NCI-H446 treated with DMSO at 0.1 percent for 48 hours (cell line): ENCODE results near the gene UGT1A10.

ENCODE experiments used
- DNase-seq: peaks from one replicate; lab custom pipeline; 2025; lab: John Stamatoyannopoulos, UW

Gene UGT1A10

GRCh38 chr2:233773854-233774253, 137.6 kb downstream of the UGT1A10 start:
- no peak for DNase-seq

DNA sequence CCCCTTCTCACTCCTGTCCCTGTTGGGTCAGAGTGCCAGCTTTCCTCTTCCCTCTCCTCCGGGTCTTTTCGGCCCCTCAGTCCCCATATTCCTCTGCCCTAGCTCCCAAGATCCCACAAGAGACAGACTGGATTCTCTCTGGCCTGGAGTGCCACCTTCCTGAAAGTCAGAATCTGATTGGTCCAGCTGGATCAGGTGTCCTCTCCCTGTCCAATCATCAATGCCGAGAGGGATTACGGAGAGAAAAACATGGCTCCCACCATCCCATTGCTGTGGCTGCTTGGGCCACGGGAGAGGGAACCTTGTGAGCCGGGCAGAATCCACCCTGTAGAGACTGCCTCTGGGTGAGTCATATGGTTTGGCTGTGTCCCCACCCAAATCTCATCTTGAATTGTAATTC, 139.2 kb downstream of the UGT1A10 start:
- DNase-seq: no peak

- DNase-seq: no peak
Measured at GRCh38 chr2:233778030-233778429, 141.8 kb downstream of the UGT1A10 start, which contains the start of gene MROH2A. Gene MROH2A, plus strand, starts transcription at chr2:233778330. Its CDS starts 1,029 bp downstream, at chr2:233779359.

DNA sequence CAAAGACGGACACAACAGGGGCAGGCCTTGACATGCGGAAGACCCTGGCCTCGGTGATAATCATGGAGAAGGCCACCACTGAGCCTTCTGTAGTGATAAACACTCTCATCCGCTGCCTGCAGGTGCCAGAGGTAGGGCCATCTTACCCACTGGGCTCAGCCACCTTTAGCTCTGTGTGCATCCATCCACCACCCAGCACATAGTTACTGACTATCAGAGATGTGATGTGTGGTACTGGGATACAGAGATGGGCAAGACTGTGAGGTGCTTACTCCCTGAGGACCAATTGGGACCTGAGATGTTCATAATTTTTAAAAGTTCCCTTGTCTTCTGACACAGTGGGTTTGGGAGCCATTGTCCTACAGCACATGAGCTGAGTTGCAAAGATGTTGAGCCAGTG, 143.5 kb downstream of the UGT1A10 start:
- DNase-seq: no peak

- no peak for DNase-seq
Measured at GRCh38 chr2:233780771-233781170, 144.5 kb downstream of the UGT1A10 start.

GRCh38 chr2:233789554-233789953, 153.3 kb downstream of the UGT1A10 start:
- DNase-seq: no peak

GRCh38 chr2:233791151-233791882, 155.1 kb downstream of the UGT1A10 start:
- no peak for DNase-seq

DNA sequence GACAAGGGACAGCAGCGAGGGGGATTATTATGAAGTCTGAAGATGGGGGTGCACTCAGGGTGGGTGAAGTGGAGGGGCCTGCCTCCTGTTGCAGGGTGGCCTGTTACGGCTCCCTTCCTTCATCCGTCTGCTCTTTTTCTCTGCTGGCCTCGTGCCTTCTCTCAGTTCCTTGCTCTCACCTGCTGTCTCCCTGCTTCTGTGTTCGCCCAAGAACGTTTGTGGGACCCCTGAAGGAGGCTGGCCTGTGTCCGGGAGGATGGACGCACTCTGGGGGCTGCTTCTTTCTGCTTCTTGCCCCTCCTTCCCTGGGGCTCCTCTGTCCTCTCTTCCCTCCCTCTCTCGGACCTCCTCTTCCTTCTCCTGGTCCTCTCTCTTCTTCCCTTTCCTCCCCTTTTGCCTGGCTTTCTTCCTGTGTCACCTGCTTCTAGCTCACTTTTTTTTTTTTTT, 155.7 kb downstream of the UGT1A10 start:
- no peak for DNase-seq

- no peak for DNase-seq
Measured at GRCh38 chr2:233792720-233793119, 156.5 kb downstream of the UGT1A10 start.

GRCh38 chr2:233793465-233794127, 157.3 kb downstream of the UGT1A10 start:
- no peak for DNase-seq

DNA sequence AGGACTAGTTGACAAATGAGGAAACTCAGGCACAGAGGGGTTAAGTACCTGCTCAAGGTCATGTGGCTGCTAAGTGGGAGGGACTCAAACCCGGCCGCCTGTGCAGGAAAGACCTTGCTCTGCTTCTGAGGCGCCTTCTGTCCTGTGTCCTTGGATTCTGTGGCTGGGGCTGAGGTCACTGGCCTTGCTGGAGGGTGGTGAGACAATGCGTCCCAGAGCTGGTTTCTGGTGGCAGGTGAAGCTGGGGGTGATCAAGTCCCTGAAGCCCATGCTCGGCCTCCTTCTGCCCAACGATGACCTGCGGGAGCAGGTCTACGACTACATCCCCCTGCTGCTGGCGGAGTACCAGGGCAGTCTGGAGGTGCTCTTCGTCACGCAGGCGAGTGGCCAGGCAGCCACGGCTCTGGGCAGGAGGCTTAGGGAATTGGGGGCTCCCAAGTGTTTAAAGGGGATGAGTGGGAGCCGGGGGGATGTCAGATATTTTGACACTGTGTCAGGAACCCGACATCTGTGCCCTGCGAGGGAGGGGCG, 157.9 kb downstream of the UGT1A10 start:
- DNase-seq: no peak

- no peak for DNase-seq
Measured at GRCh38 chr2:233795735-233796171, 159.5 kb downstream of the UGT1A10 start.

DNA sequence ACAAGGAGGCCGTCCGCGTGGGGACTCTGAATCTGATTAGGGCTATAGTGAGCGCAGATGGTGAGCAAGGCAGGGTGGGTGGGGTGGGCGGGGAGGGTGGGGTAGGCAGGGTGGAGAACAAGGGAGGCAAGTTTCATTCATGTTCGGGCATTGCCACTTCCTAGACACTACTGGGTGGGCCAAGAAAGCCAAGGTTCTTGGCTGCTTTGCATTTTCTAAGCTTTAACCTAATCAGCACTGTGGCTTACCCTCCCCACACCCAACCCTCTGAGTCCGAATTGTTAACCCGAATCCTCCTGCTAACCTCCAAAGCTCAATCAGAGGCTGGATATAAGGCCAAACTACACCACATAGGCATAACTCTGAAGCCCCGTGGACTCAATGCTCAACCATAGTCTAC, 160.0 kb downstream of the UGT1A10 start:
- DNase-seq: no peak

DNA sequence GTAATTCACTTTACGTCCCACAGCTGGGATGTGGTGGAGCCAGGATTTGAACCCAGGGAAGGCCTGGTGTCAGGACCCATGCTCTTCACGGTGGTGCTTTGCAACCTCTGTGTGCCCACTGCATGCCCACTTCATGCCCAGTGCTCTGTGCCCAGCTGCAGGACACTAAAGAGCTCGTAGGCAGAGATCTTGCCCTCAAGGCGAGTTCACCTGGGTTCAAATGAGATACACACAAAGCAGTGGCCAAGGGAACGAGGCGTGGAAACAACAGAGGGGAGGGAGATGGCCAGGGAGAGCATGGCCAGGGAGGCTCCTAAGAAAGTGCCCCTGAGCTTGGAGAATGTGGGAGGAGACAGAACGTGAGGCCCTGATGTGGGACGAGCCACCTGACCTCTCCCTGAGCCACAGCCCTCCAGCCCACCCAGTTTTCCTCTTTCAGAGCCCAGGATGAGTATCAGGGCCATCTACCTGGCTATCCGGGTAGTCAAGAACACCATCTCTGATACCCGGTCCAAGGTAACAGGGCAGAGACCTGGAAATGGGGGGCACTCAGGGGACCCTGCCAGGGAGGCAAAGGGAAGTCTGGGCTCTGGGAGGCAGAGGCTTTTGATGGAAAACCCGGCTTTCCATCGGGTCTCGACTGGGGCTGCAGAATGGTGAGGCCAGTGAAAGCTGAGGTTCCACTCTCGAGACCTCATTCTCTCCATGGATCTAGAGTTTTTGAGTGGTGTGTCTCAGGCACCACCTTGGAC, 162.3 kb downstream of the UGT1A10 start:
- no peak for DNase-seq

- no peak for DNase-seq
Measured at GRCh38 chr2:233799087-233799665, 162.9 kb downstream of the UGT1A10 start.

DNA sequence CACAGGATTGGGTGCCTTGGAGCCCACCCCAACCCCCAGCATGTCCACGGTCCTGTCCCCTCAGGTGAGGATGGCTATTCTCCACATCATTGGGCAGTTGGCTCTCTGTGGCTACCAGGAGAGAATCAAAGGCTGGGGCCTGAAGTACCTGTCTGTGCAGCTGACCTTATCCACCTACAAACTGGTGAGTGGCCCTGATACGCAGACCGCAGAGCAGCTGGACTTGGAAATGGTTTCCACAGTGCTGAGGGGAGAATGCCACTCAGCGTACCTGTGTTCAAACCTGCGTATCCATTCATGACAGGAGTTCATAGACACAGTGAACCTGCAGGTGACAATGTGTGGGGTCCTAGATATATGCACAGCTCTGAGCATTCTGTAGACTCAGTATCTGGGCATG, 163.5 kb downstream of the UGT1A10 start:
- DNase-seq: no peak

DNA sequence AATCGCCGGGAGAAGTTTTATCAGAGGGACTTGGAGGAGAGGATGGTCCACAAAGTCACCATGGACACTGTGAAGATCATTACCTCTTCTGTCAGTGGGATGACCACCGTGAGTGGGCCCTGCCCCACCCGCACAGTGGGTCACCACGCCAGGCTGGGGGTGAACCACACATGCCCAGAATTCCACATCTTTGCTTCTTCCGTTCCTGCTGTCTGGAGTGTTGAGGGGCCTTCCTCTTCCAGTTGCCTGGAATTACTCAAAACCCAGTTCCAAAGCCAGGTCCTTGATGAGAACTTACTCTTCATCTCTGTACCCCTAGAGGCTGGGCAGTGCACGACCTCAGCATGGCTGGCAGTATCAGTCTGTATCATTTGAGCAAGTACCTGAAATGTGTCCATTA, 164.0 kb downstream of the UGT1A10 start:
- no peak for DNase-seq

GRCh38 chr2:233801357-233802131, 165.3 kb downstream of the UGT1A10 start:
- no peak for DNase-seq

DNA sequence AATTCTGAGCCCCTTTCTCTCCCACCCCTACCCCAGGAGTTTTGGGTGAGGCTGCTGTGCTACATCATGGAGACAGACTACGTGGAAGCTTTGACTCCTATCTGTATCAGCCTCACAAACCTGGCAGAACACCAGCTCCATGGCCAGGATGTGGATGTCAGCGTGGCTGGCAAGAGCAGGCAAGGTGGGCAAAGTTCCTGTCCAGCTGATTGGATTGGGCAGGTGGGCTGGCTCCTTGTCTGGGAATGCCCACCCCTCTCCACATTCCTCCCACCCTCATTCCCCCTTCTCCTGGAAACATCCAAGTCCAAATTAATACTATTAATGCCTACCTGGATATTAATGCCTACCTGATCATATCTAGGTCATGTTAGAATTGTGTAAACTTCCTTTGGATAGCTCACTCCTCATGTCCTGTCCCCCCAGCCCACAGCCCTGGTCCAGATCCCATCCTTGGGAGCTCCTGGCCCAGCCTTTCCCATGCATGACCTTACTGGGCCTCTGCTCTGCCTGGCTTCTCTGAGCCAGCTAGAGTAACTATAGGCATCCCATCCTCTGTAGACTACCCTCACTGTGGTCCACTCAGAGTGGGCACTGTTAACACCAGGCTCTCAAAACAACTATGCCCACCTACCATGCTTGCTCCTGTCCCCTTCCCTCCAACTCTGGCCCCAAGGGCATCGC, 166.0 kb downstream of the UGT1A10 start:
- DNase-seq: no peak

GRCh38 chr2:233803292-233803911, 167.2 kb downstream of the UGT1A10 start:
- DNase-seq: no peak
